B cell (primary cell): ENCODE results near the gene TTC21A. TPM values are rescaled to one million over a fixed set of nuclear protein-coding genes. Genes with fewer than 3 reads are reported as not detected.
A peak's percentile ranks its signal among the peaks of the same experiment; 100 is the strongest.

Experiments
- ATAC-seq: fragments of 200-7000 bp; cut with Tn5 transposase; one replicate; pipeline ENCODE4 v1.10.0; 2021; ENCODE audit warnings: low read depth, mild to moderate bottlenecking, moderate number of reproducible peaks, moderate library complexity
- CTCF ChIA-PET: fragments of 350-600 bp; sonication (Branson Sonifier 250); formaldehyde crosslinking; loops from one replicate; lab custom pipeline; 2021; ENCODE audit warnings: antibody characterized with exemption, inconsistent platforms; lab: Charles Lee
- POLR2A ChIA-PET: fragments of 350-600 bp; sonication (Branson Sonifier 250); formaldehyde crosslinking; loops from one replicate; lab custom pipeline; 2021; ENCODE audit warnings: antibody characterized with exemption; lab: Charles Lee
- DNase-seq: peaks from one replicate; pipeline ENCODE4 v3.0.0; 2013
- H2AFZ ChIP-seq: 2 replicates; pipeline ENCODE4 v1.6.1; 2012; ENCODE audit warnings: mild to moderate bottlenecking, low read depth, low read length; ENCODE audit not compliant: insufficient read depth, poor library complexity, severe bottlenecking
- H3K27ac ChIP-seq, 2 donors: 1 replicate in 1 of 2; 2 replicates in 1 of 2; pipeline ENCODE4 v1.5.1; 2012 to 2013; ENCODE audit warnings: low read length in 2 of 2, mild to moderate bottlenecking in 2 of 2, moderate library complexity in 1 of 2
- H3K27me3 ChIP-seq, 4 experiments: fragments of 200-600 bp in 1 of 4; sonication (generic) in 1 of 4; replicated peaks in 1 of 4; 1 replicate in 2 of 4; 2 replicates in 2 of 4; pipeline versions ENCODE4 v1.6.1 to v1.7.0; 2013 to 2016; ENCODE audit warnings: low read length in 3 of 4, mild to moderate bottlenecking in 2 of 4, mixed read lengths in 1 of 4, moderate library complexity in 1 of 4; ENCODE audit not compliant: insufficient read depth in 4 of 4, control insufficient read depth in 3 of 4; ENCODE audit errors: control extremely low read depth in 1 of 4
- H3K36me3 ChIP-seq, 2 experiments: replicated peaks in 1 of 2; 1 replicate in 1 of 2; 2 replicates in 1 of 2; pipeline versions ENCODE4 v1.6.1 to v1.7.1; 2013; ENCODE audit warnings: low read length in 1 of 2; ENCODE audit not compliant: insufficient read depth in 2 of 2, control insufficient read depth in 1 of 2; ENCODE audit errors: control extremely low read depth in 1 of 2, extremely low read depth in 1 of 2
- H3K4me1 ChIP-seq, 2 donors: fragments of 200-600 bp in 1 of 2; sonication (generic) in 1 of 2; 1 replicate in 1 of 2; 2 replicates in 1 of 2; pipeline versions ENCODE4 v1.5.1 to v1.6.1; 2013 to 2017; ENCODE audit warnings: low read length in 2 of 2; ENCODE audit not compliant: control insufficient read depth in 2 of 2, insufficient read depth in 2 of 2
- H3K4me2 ChIP-seq: replicated peaks from 2 replicates; pipeline ENCODE3; 2012; ENCODE audit warnings: mild to moderate bottlenecking, low read depth, low read length; ENCODE audit not compliant: poor library complexity, severe bottlenecking
- H3K4me3 ChIP-seq, 5 experiments: fragments of 200-600 bp in 1 of 5; sonication (generic) in 1 of 5; 1 replicate in 3 of 5; 2 replicates in 2 of 5; pipeline versions ENCODE4 v1.5.1 to v1.7.0; 2011 to 2016; ENCODE audit warnings: low read length in 4 of 5, mild to moderate bottlenecking in 4 of 5, low read depth in 2 of 5, control low read depth in 1 of 5, moderate library complexity in 1 of 5; ENCODE audit not compliant: insufficient read depth in 1 of 5; ENCODE audit errors: control extremely low read depth in 1 of 5, extremely low read depth in 1 of 5
- H3K79me2 ChIP-seq: fragments of 200-600 bp; sonication (generic); one replicate; pipeline ENCODE4 v1.6.0; 2016; ENCODE audit warnings: low read length; ENCODE audit not compliant: control insufficient read depth, insufficient read depth
- H3K9ac ChIP-seq: fragments of 200-600 bp; sonication (generic); 2 replicates; pipeline ENCODE4 v1.6.1; 2017; ENCODE audit warnings: mild to moderate bottlenecking, low read length, moderate library complexity
- H3K9me3 ChIP-seq, 3 donors: one replicate each; pipeline versions ENCODE4 v1.6.1 to v1.7.1; 2013; ENCODE audit warnings: low read length in 2 of 3; ENCODE audit not compliant: control insufficient read depth in 2 of 3, insufficient read depth in 1 of 3; ENCODE audit errors: control extremely low read depth in 1 of 3
- H4K20me1 ChIP-seq: 2 replicates; pipeline ENCODE4 v1.6.0; 2012; ENCODE audit warnings: mild to moderate bottlenecking, low read length; ENCODE audit not compliant: insufficient read depth, control insufficient read depth, poor library complexity, severe bottlenecking
- H3K27ac Mint-ChIP-seq: one replicate; pipeline ENCODE4 v1.8.0; 2021; ENCODE audit warnings: mixed read lengths
- H3K27me3 Mint-ChIP-seq: one replicate; pipeline ENCODE4 v1.8.0; 2021; ENCODE audit warnings: mixed read lengths
- H3K4me1 Mint-ChIP-seq: one replicate; pipeline ENCODE4 v1.8.0; 2021; ENCODE audit warnings: mixed read lengths
- H3K4me3 Mint-ChIP-seq: one replicate; pipeline ENCODE4 v1.8.0; 2021; ENCODE audit warnings: mixed read lengths
- H3K9me3 Mint-ChIP-seq: one replicate; pipeline ENCODE4 v1.8.0; 2022; ENCODE audit warnings: mixed read lengths; ENCODE audit not compliant: insufficient read depth
- EZH2 ChIP-seq: IDR thresholded peaks from 2 replicates; pipeline ENCODE4 v1.6.1; 2012; ENCODE audit warnings: borderline replicate concordance, low read depth, mild to moderate bottlenecking, moderate library complexity, low read length; ENCODE audit not compliant: insufficient read depth, poor library complexity, severe bottlenecking
- WGBS: methylation state at CpG from one replicate; pipeline ENCODE4 v1.1.5; 2013; ENCODE audit warnings: missing lambda C conversion rate; ENCODE audit not compliant: insufficient coverage; 5-methylcytosine and 5-hydroxymethylcytosine counted together
- intact Hi-C: fragments of 100-400 bp; cut with micrococcal nuclease; formaldehyde crosslinking; loops from one replicate; pipeline ENCODE4 v1.10.0; 2022
- polyA plus RNA-seq: library from polyadenylated mRNA; depleted of rRNA; stranded (reverse); fragments of >200 nt; gene quantifications from 2 replicates; pipeline ENCODE4 v1.2.3, GENCODE V29; 2012
- total RNA-seq, 2 donors: library from RNA; stranded (reverse); fragments of 120-200 nt in 1 of 2; gene quantifications; 1 replicate in 1 of 2; 2 replicates in 1 of 2; pipeline versions ENCODE4 v1.2.3 to v1.2.4, GENCODE V29; 2013 to 2022
- TF ChIP-seq, protein P1 (sequence below): fragments of 200-600 bp; IDR thresholded peaks from one replicate; pipeline ENCODE4 v1.8.0; 2022; ENCODE audit warnings: antibody characterized with exemption, mild to moderate bottlenecking

The TTC21A gene
- total and polyA plus RNA-seq, 2 donors (not counting 1 experiment from before 2014, with no cell fraction given), result 49.2 to 106 TPM

DNA sequence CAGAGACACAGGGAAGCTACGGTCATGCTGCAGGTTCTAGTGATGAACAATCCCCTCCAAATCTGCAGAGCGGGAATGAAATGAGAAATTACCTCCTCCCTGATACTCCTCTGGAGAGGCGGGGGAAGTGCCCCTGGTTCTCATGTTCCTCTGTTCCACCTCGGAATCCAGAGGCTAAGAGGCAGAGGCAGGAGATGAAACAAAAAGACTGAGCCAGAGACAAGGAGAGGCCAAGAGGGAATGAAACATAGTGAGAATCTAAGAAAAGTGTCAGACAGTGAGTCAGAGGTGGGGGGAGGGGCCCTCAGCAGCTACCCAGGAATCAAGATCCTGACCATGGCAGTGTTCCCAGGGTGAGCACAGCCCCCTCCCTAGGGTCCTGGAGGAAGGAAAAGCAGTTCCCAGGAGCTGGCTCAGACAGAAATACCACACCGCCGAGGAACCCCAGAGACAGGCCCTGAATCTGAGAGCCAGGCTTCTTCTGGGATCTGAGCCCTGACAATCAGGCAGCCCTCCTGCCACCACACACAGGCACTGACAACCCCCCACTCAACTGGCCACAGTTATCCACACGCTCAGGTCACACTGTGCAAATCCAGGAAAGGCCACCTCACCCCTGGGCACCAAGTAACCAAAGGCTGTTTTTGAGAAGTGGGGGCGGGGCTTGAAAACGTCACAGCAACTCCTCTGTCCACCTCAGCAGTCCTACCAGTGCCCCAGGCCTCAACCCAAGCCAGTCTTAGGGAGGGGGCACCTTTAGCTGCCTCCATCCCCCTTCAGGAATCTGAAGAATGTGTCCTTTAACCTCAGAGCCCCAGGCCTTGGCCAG, 43.5 kb downstream of the TTC21A start:
- intact Hi-C loops, result no loop called here
- peak overlapping the region; percentile 87 to 98 for H3K27ac ChIP-seq
- H4K20me1 ChIP-seq, result peaks cover 73% of the 10 kb centered on the region
- 49% methylated on average over 5 of the region's 9 CpGs for WGBS
- TF ChIP-seq, protein P1, sequence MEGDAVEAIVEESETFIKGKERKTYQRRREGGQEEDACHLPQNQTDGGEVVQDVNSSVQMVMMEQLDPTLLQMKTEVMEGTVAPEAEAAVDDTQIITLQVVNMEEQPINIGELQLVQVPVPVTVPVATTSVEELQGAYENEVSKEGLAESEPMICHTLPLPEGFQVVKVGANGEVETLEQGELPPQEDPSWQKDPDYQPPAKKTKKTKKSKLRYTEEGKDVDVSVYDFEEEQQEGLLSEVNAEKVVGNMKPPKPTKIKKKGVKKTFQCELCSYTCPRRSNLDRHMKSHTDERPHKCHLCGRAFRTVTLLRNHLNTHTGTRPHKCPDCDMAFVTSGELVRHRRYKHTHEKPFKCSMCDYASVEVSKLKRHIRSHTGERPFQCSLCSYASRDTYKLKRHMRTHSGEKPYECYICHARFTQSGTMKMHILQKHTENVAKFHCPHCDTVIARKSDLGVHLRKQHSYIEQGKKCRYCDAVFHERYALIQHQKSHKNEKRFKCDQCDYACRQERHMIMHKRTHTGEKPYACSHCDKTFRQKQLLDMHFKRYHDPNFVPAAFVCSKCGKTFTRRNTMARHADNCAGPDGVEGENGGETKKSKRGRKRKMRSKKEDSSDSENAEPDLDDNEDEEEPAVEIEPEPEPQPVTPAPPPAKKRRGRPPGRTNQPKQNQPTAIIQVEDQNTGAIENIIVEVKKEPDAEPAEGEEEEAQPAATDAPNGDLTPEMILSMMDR, result no peak
- TF ChIP-seq EZH2, result no peak
- H3K79me2 ChIP-seq, result peaks cover 73% of the 10 kb centered on the region
- CTCF ChIA-PET, result interaction anchor here (0.6 to 5.9 kb wide), 8 partner anchors 10 to 137 kb away, joined by 3 to 36 read pairs (median 4); partner anchors contain the start of genes GORASP1 and TTC21A
- peak overlapping the region; percentile 94 for H3K9ac ChIP-seq
- DNase-seq (peak; percentile 38), ATAC-seq (no peak)
- peak overlapping the region; percentile 94 for H3K27ac Mint-ChIP-seq
- H3K36me3 ChIP-seq, result peaks cover 0 to 5% of the 10 kb centered on the region in 2 experiments
- peak overlapping the region; percentile 46 to 95 (median 84) for H3K4me3 ChIP-seq
- peak overlapping the region; percentile 99 for H3K4me3 Mint-ChIP-seq
- H3K27me3 Mint-ChIP-seq, result no peaks in the 10 kb centered on the region
- H3K4me1 Mint-ChIP-seq, result peaks cover 69% of the 10 kb centered on the region
- H3K4me1 ChIP-seq, result peaks cover 63 to 74% of the 10 kb centered on the region in 2 donors
- H2AFZ ChIP-seq, result no peak overlapping the region
- no peaks in the 10 kb centered on the region for H3K9me3 Mint-ChIP-seq
- H3K27me3 ChIP-seq, result no peaks in the 10 kb centered on the region
- H3K4me2 ChIP-seq, result peak overlapping the region; percentile 98
- POLR2A ChIA-PET, result interaction anchor here (1.3 kb wide), 1 partner anchor 9 kb away, joined by 3 read pairs; no protein-coding TSS in a partner anchor
- H3K9me3 ChIP-seq, result no peaks in the 10 kb centered on the region

DNA sequence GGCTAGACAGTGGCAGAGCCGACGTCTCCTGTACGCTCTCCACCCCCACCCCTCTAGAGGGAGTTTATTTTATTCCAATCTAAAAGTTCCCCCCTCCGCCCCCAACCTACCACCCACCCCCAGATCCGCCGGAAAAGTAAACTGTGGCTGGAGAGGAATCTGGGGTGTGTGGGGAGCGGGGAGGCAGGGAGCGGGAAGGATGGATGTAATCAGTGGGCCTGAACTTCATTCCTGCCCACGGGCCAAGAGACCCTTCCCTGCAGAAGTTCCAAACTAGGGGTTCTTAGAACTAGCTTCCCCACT, 46.4 kb downstream of the TTC21A start:
- peak overlapping the region; percentile 98 for H3K4me2 ChIP-seq
- peak overlapping the region; percentile 74 for H2AFZ ChIP-seq
- peak overlapping the region; percentile 64 to 98 for H3K27ac ChIP-seq
- Mint-ChIP-seq H3K27ac (peak overlapping the region; percentile 90), H3K27me3 (no peaks in the 10 kb centered on the region), H3K4me3 (peak overlapping the region; percentile 73), H3K9me3 (no peaks in the 10 kb centered on the region), H3K4me1 (peaks cover 40% of the 10 kb centered on the region)
- H3K4me1 ChIP-seq, result peaks cover 34 to 45% of the 10 kb centered on the region in 2 donors
- TF ChIP-seq, protein P1, result no peak
- no peak for TF ChIP-seq EZH2
- no peak for ATAC-seq
- ChIA-PET POLR2A (no interaction called here), CTCF (interaction anchor here (1.0 to 1.6 kb wide), 2 partner anchors 25 to 134 kb away, joined by 3 to 6 read pairs; no protein-coding TSS in a partner anchor)
- peaks cover 44% of the 10 kb centered on the region for H3K79me2 ChIP-seq
- H3K4me3 ChIP-seq, result peak overlapping the region in 4 of 5 experiments; percentile 36 to 95 (median 49)
- no peaks in the 10 kb centered on the region for H3K36me3 ChIP-seq
- no peaks in the 10 kb centered on the region for H3K9me3 ChIP-seq
- peak overlapping the region; percentile 94 for H3K9ac ChIP-seq
- no peaks in the 10 kb centered on the region for H3K27me3 ChIP-seq
- intact Hi-C loops, result no loop called here
- WGBS, result 80% methylated on average over 1 of the region's 9 CpGs
- H4K20me1 ChIP-seq, result peaks cover 44% of the 10 kb centered on the region
- DNase-seq, result no peak
